A549 (cell line): ENCODE data around the gene RPRM. TPM values are rescaled to one million over a fixed set of nuclear protein-coding genes. Genes with fewer than 3 reads are reported as not detected.
A peak's percentile ranks its signal among the peaks of the same experiment; 100 is the strongest.

Source experiments
- ATAC-seq, 2 experiments: fragments of 200-7000 bp in 1 of 2; fragments of >200 bp in 1 of 2; cut with Nextera tagmentation in 1 of 2; cut with Tn5 transposase in 1 of 2; 3 replicates each; pipeline versions ENCODE4 v1.8.0 to v1.9.1; 2018 to 2020; ENCODE audit warnings: mild to moderate bottlenecking in 1 of 2, moderate library complexity in 1 of 2
- CTCF ChIA-PET: fragments of 300-600 bp; sonication (Branson Sonifier 250); formaldehyde crosslinking; extraction: SDS; loops from one replicate; lab custom pipeline; 2021; ENCODE audit warnings: antibody characterized with exemption, inconsistent platforms; lab: Yijun Ruan, JAX
- POLR2A ChIA-PET: fragments of 350-600 bp; formaldehyde crosslinking; extraction: SDS; loops from one replicate; lab custom pipeline; 2021; ENCODE audit warnings: antibody characterized with exemption, inconsistent platforms; lab: Yijun Ruan, JAX
- DNase-seq, 2 experiments: peaks; one replicate each; pipeline versions ENCODE4 v3.0.0 to v3.0.0-alpha.2; 2011 to 2016; ENCODE audit warnings: low read depth in 1 of 2, low spot score in 1 of 2
- FAIRE-seq: peaks from 2 replicates; lab custom pipeline; 2011; peaks lifted over from hg19 to GRCh38; lab: Jason Lieb, UNC
- H3K27ac ChIP-seq, 2 experiments: fragments of >200 bp; sonication (Bioruptor Twin); formaldehyde crosslinking; 3 replicates each; pipeline ENCODE4 v1.5.1; 2016 to 2017
- H3K4me1 ChIP-seq: fragments of >200 bp; sonication (Bioruptor Twin); formaldehyde crosslinking; 3 replicates; pipeline ENCODE4 v1.6.1; 2016
- H3K4me2 ChIP-seq: fragments of >200 bp; sonication (Bioruptor Twin); formaldehyde crosslinking; 3 replicates; pipeline ENCODE4 v1.6.1; 2016
- H3K4me3 ChIP-seq: fragments of >200 bp; sonication (Bioruptor Twin); formaldehyde crosslinking; 3 replicates; pipeline ENCODE4 v1.5.1; 2016
- H3K9me3 ChIP-seq: fragments of >200 bp; sonication (Bioruptor Twin); formaldehyde crosslinking; 3 replicates; pipeline ENCODE4 v1.6.1; 2016
- BHLHE40 ChIP-seq: IDR thresholded peaks from 2 replicates; pipeline ENCODE4 v1.6.1; 2012; ENCODE audit warnings: low read depth, low read length, inconsistent platforms
- CBX2 ChIP-seq: fragments of 200-600 bp; sonication (generic); IDR thresholded peaks from 2 replicates; pipeline ENCODE4 v1.6.1; 2016; ENCODE audit warnings: low read depth, mild to moderate bottlenecking, borderline replicate concordance
- CEBPB ChIP-seq, 2 experiments: fragments of >200 bp in 1 of 2; sonication (Bioruptor Twin) in 1 of 2; formaldehyde crosslinking in 1 of 2; IDR thresholded peaks; 2 replicates each; pipeline ENCODE4 v1.6.1; 2012 to 2016
- CHD2 ChIP-seq: fragments of 150-350 bp; IDR thresholded peaks from 2 replicates; pipeline ENCODE4 v1.6.1; 2014; ENCODE audit warnings: low read length; ENCODE audit not compliant: partially characterized antibody
- E2F6 ChIP-seq: IDR thresholded peaks from 2 replicates; pipeline ENCODE4 v1.6.1; 2012; ENCODE audit warnings: low read depth, borderline replicate concordance
- EHF ChIP-seq: fragments of 250-450 bp; sonication (Bioruptor Pico); IDR thresholded peaks from 2 replicates; pipeline ENCODE4 v1.5.0; 2020; ENCODE audit warnings: mild to moderate bottlenecking
- EP300 ChIP-seq, 2 experiments: fragments of >200 bp; sonication (Bioruptor Twin); formaldehyde crosslinking; IDR thresholded peaks; 2 replicates in 1 of 2; 3 replicates in 1 of 2; pipeline ENCODE4 v1.6.1; 2016 to 2017
- FOSB ChIP-seq: fragments of 250-450 bp; sonication (Bioruptor Pico); IDR thresholded peaks from 2 replicates; pipeline ENCODE4 v1.5.0; 2020; ENCODE audit warnings: mild to moderate bottlenecking, moderate library complexity
- FOSL2 ChIP-seq, 2 experiments: fragments of 450-650 bp in 1 of 2; fragments of >200 bp in 1 of 2; sonication (Bioruptor Twin) in 1 of 2; formaldehyde crosslinking; IDR thresholded peaks; 2 replicates each; pipeline versions ENCODE4 v1.5.0 to v1.6.1; 2016 to 2020; ENCODE audit warnings: mild to moderate bottlenecking in 1 of 2, moderate library complexity in 1 of 2
- FOXS1 ChIP-seq: fragments of 250-450 bp; sonication (Bioruptor Pico); IDR thresholded peaks from 2 replicates; pipeline ENCODE4 v1.5.0; 2020; ENCODE audit warnings: mild to moderate bottlenecking, moderate library complexity
- GATA3 ChIP-seq: IDR thresholded peaks from 2 replicates; pipeline ENCODE4 v1.6.1; 2012; ENCODE audit warnings: borderline replicate concordance
- HDAC2 ChIP-seq: fragments of 200-600 bp; sonication (generic); IDR thresholded peaks from 2 replicates; pipeline ENCODE4 v1.6.1; 2016
- HEYL ChIP-seq: fragments of 250-450 bp; sonication (Bioruptor Pico); IDR thresholded peaks from 2 replicates; pipeline ENCODE4 v1.8.0; 2021; ENCODE audit warnings: mild to moderate bottlenecking, moderate library complexity
- HOXB13 ChIP-seq: fragments of 250-450 bp; sonication (Bioruptor Pico); IDR thresholded peaks from 2 replicates; pipeline ENCODE4 v1.5.0; 2020; ENCODE audit warnings: low read depth, mild to moderate bottlenecking, moderate library complexity
- JUN ChIP-seq, 2 experiments: fragments of >200 bp; sonication (Bioruptor Twin); formaldehyde crosslinking; IDR thresholded peaks; 2 replicates in 1 of 2; 3 replicates in 1 of 2; pipeline ENCODE4 v1.6.1; 2016 to 2017
- JUNB ChIP-seq: fragments of >200 bp; sonication (Bioruptor Twin); formaldehyde crosslinking; IDR thresholded peaks from 2 replicates; pipeline ENCODE4 v1.6.1; 2016
- KDM1A ChIP-seq: fragments of 200-600 bp; sonication (generic); IDR thresholded peaks from 2 replicates; pipeline ENCODE4 v1.6.1; 2016; ENCODE audit warnings: low read depth, mild to moderate bottlenecking
- MAFK ChIP-seq: fragments of 450-650 bp; IDR thresholded peaks from 2 replicates; pipeline ENCODE4 v1.6.1; 2014; ENCODE audit not compliant: partially characterized antibody
- MAX ChIP-seq: IDR thresholded peaks from 2 replicates; pipeline ENCODE4 v1.6.1; 2012
- MAZ ChIP-seq: fragments of 150-350 bp; IDR thresholded peaks from 2 replicates; pipeline ENCODE4 v1.6.1; 2014; ENCODE audit warnings: antibody characterized with exemption, low read depth, low read length, borderline replicate concordance
- MYC ChIP-seq: IDR thresholded peaks from 2 replicates; pipeline ENCODE4 v1.6.1; 2012; ENCODE audit warnings: mild to moderate bottlenecking, inconsistent platforms, low read length, improper control_type of control experiment, borderline replicate concordance
- NFE2L2 ChIP-seq: fragments of 150-350 bp; conservative IDR thresholded peaks from 2 replicates; pipeline ENCODE4 v1.6.1; 2014; ENCODE audit warnings: low read length
- PHF8 ChIP-seq: fragments of 200-600 bp; sonication (generic); IDR thresholded peaks from 2 replicates; pipeline ENCODE4 v1.6.1; 2016; ENCODE audit warnings: low read depth, mild to moderate bottlenecking, antibody characterized with exemption, moderate library complexity, borderline replicate concordance
- POLR2A ChIP-seq: IDR thresholded peaks from 2 replicates; pipeline ENCODE4 v1.6.1; 2012; ENCODE audit warnings: mild to moderate bottlenecking, low read length
- POLR2AphosphoS2 ChIP-seq: conservative IDR thresholded peaks from 2 replicates; pipeline ENCODE4 v1.6.1; 2012; ENCODE audit warnings: low read length, improper control_type of control experiment, inconsistent platforms
- RARB ChIP-seq: fragments of 250-450 bp; sonication (Bioruptor Pico); IDR thresholded peaks from 2 replicates; pipeline ENCODE4 v1.8.0; 2021; ENCODE audit warnings: mild to moderate bottlenecking, moderate library complexity
- RCOR1 ChIP-seq: fragments of 150-350 bp; IDR thresholded peaks from 2 replicates; pipeline ENCODE4 v1.6.1; 2014; ENCODE audit warnings: antibody characterized with exemption, low read length, low read depth
- RFX5 ChIP-seq: fragments of 450-650 bp; IDR thresholded peaks from 2 replicates; pipeline ENCODE4 v1.7.1; 2014; ENCODE audit warnings: antibody characterized with exemption, mild to moderate bottlenecking, moderate library complexity
- RNF2 ChIP-seq: fragments of 200-600 bp; sonication (generic); IDR thresholded peaks from 2 replicates; pipeline ENCODE4 v1.6.1; 2016; ENCODE audit warnings: low read depth, mild to moderate bottlenecking, antibody characterized with exemption, moderate library complexity, borderline replicate concordance
- SMC3 ChIP-seq: fragments of >200 bp; sonication (Bioruptor Twin); formaldehyde crosslinking; IDR thresholded peaks from 3 replicates; pipeline ENCODE4 v1.6.1; 2018; ENCODE audit warnings: inconsistent platforms
- SREBF2 ChIP-seq: fragments of 450-650 bp; IDR thresholded peaks from 2 replicates; pipeline ENCODE4 v1.6.1; 2014; ENCODE audit warnings: mild to moderate bottlenecking, moderate library complexity
- TFCP2L1 ChIP-seq: fragments of 250-450 bp; sonication (Bioruptor Pico); IDR thresholded peaks from 2 replicates; pipeline ENCODE4 v1.5.0; 2021; ENCODE audit warnings: mild to moderate bottlenecking
- ZNF302 ChIP-seq: fragments of 250-450 bp; sonication (Bioruptor Pico); IDR thresholded peaks from 2 replicates; pipeline ENCODE4 v1.9.0; 2021; ENCODE audit warnings: inconsistent platforms, mild to moderate bottlenecking, moderate library complexity
- WGBS: methylation state at CpG from one replicate; pipeline ENCODE4 v1.1.6; 2017; ENCODE audit errors: missing lambda C conversion rate; 5-methylcytosine and 5-hydroxymethylcytosine counted together
- polyA minus RNA-seq: library from RNA; depleted of rRNA, polyadenylated mRNA; stranded (reverse); fragments of >200 nt; gene quantifications from 2 replicates; pipeline ENCODE4 v1.2.3, GENCODE V29; 2011; rRNA and poly(A)+ RNA removed
- polyA plus RNA-seq, 4 experiments: library from polyadenylated mRNA; depleted of rRNA in 3 of 4; stranded (reverse); fragments of >200 nt; fragmentation: RNase III in 1 of 4; extraction: RNeasy Plus Mini Kit Qiagen cat#74134 plus additional on column Dnase treatment in 1 of 4; gene quantifications; 2 replicates in 3 of 4; 3 replicates in 1 of 4; pipeline ENCODE4 v1.2.3, GENCODE V29; 2011 to 2017
- TF ChIP-seq, protein P1 (sequence below): fragments of 450-650 bp; IDR thresholded peaks from 2 replicates; pipeline ENCODE4 v1.6.1; 2014; ENCODE audit warnings: antibody characterized with exemption
- TF ChIP-seq, protein P2 (sequence below): fragments of 250-450 bp; sonication (Bioruptor Pico); IDR thresholded peaks from 2 replicates; pipeline ENCODE4 v1.5.0; 2021; ENCODE audit warnings: mild to moderate bottlenecking, moderate library complexity, borderline replicate concordance
- TF ChIP-seq, protein P3 (sequence below): fragments of >200 bp; sonication (Bioruptor Twin); formaldehyde crosslinking; IDR thresholded peaks from 3 replicates; pipeline ENCODE4 v1.5.1; 2016

The RPRM gene
- polyA plus RNA-seq (2011; rRNA removed) (not detected in 2 replicates), polyA plus RNA-seq (2017; fragmentation: RNase III; extraction: RNeasy Plus Mini Kit Qiagen cat#74134 plus additional on column Dnase treatment) (not detected in 3 replicates), polyA minus RNA-seq (not detected in 2 replicates)
- 0.03 and 0.06 TPM in 2 replicates for polyA plus RNA-seq (2012; cell fraction: cytosol; rRNA removed)
- 0.10 and 0.12 TPM in 2 replicates for polyA plus RNA-seq (2012; cell fraction: nucleus; rRNA removed)

DNA sequence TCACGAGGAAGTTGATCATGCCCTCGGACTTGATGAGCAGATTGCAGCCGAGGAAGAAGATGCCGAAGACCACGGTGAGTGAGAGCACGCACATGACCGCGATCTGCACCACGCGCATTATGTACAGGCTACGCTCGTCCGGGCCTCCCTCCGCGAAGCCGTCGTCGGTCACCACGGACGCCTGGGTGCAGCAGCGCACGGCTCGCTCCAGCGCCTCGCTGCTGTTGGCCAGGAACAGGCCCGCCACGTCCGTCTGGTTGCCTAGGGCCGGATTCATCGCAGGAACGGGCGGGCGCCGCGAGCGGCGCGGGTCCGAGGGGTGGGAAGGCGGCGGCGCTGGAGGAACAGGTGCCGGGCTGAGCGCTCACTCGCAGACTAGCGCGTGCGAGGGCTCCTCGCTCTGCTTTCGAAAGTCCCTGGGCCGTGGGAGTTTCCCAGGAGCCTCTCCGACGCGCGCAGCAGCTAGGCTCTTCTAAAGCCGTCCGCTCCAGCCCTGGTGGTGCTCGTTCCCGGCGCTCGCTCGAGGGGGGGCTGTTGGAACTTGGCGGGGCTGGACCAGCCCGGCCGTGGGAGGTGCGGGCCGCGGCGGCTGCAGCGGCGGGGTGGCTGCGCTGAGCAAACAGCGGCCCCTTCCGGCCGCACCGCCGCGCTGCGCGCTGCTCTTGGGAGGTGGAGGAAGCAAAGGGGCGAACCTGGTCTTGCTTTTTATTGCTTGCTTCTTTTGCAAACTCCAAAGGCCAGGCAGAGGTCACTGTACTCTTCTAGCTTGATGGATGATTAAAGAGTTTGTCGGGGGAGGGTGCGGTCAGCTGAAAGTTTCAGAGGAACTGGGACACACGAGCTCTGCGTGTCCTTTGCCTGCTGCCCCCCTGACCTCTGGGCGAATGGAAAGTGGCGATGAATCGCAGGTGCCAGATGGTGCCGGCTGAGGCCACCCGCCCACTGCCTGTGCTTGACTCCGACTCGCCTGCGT lies at the start of gene RPRM:
Gene RPRM (minus strand): TSS at position 474 of the 973 bp plus-strand sequence. CDS start 197 bp downstream, at position 277.
- whole genome bisulfite sequencing = 2% methylated on average over 16 of the region's 93 CpGs
- peak; percentile 60 to 61 for DNase-seq
- POLR2A ChIA-PET = no interaction called here
- peak; percentile 97 to 98 for ATAC-seq
- no peak for FAIRE-seq
- peak within 1 kb of the TSS; percentile 53 for H3K4me3 ChIP-seq
- H3K4me2 ChIP-seq = peak within 1 kb of the TSS; percentile 100
- peak within 1 kb of the TSS in 1 of 2 experiments; percentile 49; a peak in 2 of 6 replicates for H3K27ac ChIP-seq
- H3K4me1 ChIP-seq = peaks cover 13% of the 10 kb centered on the region
- H3K9me3 ChIP-seq = no peaks in the 10 kb centered on the region
- CTCF ChIA-PET = interaction anchor here (0.6 to 2.1 kb wide), 13 partner anchors 9 to 1441 kb away, joined by 3 to 10 read pairs (median 3); no protein-coding TSS in a partner anchor
- no peak for TF ChIP-seq NFE2L2
- TF ChIP-seq, protein P1, sequence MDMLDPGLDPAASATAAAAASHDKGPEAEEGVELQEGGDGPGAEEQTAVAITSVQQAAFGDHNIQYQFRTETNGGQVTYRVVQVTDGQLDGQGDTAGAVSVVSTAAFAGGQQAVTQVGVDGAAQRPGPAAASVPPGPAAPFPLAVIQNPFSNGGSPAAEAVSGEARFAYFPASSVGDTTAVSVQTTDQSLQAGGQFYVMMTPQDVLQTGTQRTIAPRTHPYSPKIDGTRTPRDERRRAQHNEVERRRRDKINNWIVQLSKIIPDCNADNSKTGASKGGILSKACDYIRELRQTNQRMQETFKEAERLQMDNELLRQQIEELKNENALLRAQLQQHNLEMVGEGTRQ = no peak
- no peak for TF ChIP-seq FOSL2 (IDR thresholded peaks at IDR 0.05)
- TF ChIP-seq FOSL2 (CRISPR knock-in tag; IDR thresholded peaks at IDR 0.05) = no peak
- TF ChIP-seq HEYL (CRISPR knock-in tag) = no peak
- peak; percentile 80 for TF ChIP-seq SMC3
- peak; percentile 71; the same call in 1 of the 2 replicates for TF ChIP-seq RNF2
- TF ChIP-seq CBX2 = no peak
- no peak for TF ChIP-seq BHLHE40
- TF ChIP-seq MAFK = no peak
- no peak for TF ChIP-seq SREBF2
- TF ChIP-seq RARB (CRISPR knock-in tag) = no peak
- no peak for TF ChIP-seq CEBPB (IDR thresholded peaks at IDR 0.05)
- no peak for TF ChIP-seq CHD2
- no peak for TF ChIP-seq MAZ
- TF ChIP-seq FOSB (CRISPR knock-in tag) = no peak
- no peak for TF ChIP-seq KDM1A
- TF ChIP-seq PHF8 = no peak
- no peak for TF ChIP-seq EHF (CRISPR knock-in tag)
- TF ChIP-seq HOXB13 = no peak
- TF ChIP-seq, protein P2, sequence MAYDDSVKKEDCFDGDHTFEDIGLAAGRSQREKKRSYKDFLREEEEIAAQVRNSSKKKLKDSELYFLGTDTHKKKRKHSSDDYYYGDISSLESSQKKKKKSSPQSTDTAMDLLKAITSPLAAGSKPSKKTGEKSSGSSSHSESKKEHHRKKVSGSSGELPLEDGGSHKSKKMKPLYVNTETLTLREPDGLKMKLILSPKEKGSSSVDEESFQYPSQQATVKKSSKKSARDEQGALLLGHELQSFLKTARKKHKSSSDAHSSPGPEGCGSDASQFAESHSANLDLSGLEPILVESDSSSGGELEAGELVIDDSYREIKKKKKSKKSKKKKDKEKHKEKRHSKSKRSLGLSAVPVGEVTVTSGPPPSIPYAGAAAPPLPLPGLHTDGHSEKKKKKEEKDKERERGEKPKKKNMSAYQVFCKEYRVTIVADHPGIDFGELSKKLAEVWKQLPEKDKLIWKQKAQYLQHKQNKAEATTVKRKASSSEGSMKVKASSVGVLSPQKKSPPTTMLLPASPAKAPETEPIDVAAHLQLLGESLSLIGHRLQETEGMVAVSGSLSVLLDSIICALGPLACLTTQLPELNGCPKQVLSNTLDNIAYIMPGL (CRISPR knock-in tag) = no peak
- TF ChIP-seq RFX5 = no peak
- no peak for TF ChIP-seq POLR2A
- no peak for TF ChIP-seq POLR2AphosphoS2
- no peak for TF ChIP-seq MYC
- no peak for TF ChIP-seq FOXS1 (CRISPR knock-in tag)
- TF ChIP-seq TFCP2L1 (CRISPR knock-in tag) = no peak
- TF ChIP-seq ZNF302 (CRISPR knock-in tag) = no peak
- TF ChIP-seq JUN (IDR thresholded peaks at IDR 0.05) = peak in 1 of 2 experiments; percentile 32; a peak in 1 of 5 replicates
- TF ChIP-seq RCOR1 = no peak
- no peak for TF ChIP-seq GATA3
- peak; percentile 66; the same call in 1 of the 2 replicates for TF ChIP-seq MAX
- TF ChIP-seq JUNB = no peak
- no peak for TF ChIP-seq EP300 (IDR thresholded peaks at IDR 0.05)
- peak; percentile 71; the same call in 1 of the 2 replicates for TF ChIP-seq E2F6
- TF ChIP-seq, protein P3, sequence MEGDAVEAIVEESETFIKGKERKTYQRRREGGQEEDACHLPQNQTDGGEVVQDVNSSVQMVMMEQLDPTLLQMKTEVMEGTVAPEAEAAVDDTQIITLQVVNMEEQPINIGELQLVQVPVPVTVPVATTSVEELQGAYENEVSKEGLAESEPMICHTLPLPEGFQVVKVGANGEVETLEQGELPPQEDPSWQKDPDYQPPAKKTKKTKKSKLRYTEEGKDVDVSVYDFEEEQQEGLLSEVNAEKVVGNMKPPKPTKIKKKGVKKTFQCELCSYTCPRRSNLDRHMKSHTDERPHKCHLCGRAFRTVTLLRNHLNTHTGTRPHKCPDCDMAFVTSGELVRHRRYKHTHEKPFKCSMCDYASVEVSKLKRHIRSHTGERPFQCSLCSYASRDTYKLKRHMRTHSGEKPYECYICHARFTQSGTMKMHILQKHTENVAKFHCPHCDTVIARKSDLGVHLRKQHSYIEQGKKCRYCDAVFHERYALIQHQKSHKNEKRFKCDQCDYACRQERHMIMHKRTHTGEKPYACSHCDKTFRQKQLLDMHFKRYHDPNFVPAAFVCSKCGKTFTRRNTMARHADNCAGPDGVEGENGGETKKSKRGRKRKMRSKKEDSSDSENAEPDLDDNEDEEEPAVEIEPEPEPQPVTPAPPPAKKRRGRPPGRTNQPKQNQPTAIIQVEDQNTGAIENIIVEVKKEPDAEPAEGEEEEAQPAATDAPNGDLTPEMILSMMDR = peak; percentile 89
- TF ChIP-seq HDAC2 = no peak
